ENCODE results near the gene CTAGE9.
"Not testable (repeated sequence)": the region's sequence is repeated elsewhere in the genome, so short reads cannot be mapped to it uniquely, and the experiment has no call there.

CTAGE9 gene

DNA sequence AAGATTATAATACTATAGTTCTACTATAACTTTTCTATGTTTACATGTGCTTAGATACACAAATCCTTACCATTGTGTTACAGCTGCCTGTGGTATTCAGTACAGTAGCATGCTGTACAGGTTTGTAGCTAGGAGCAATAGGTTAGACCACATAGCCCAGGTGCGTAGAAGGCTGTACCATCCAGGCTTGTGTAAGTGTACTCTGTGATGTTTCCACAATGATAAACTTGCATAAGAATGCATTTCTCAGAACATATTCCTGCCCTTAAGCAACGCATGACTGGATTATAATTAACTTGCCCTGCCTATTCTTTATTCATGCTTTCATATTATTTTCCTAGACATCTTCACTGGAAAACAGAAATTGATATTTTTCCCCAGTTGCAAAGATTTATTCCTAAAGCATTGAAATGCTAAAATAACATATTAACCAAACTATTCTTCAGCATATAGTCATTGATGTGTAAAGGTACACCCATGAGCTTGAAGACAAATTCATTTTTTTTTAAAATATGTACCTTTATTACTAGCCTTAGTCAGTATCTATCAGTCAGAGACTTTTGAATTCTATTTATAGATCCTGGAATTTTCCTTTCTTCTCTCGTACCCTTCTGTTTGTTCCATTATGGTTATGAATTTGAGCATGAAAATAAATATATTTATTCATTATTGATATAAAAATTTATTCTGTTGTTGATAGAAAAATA is 7.2 kb upstream of the CTAGE9 start:
- TF ChIP-seq TARDBP (IDR thresholded peaks at IDR 0.05) (no peak), NFRKB (IDR thresholded peaks at IDR 0.05) (no peak), ELF4 (IDR thresholded peaks at IDR 0.05) (no peak), ARNT (IDR thresholded peaks at IDR 0.05) (no peak), SP1 (IDR thresholded peaks at IDR 0.05) (no peak), HDGF (IDR thresholded peaks at IDR 0.05; ENCODE audit: borderline replicate concordance) (no peak), LEF1 (IDR thresholded peaks at IDR 0.05; ENCODE audit: borderline replicate concordance) (no peak), FOXM1 (IDR thresholded peaks at IDR 0.05; ENCODE audit: borderline replicate concordance) (no peak), L3MBTL2 (conservative IDR thresholded peaks at IDR 0.05) (no peak), FOXK2 (IDR thresholded peaks at IDR 0.05) (no peak), SUZ12 (IDR thresholded peaks at IDR 0.05) (no peak), CTBP1 (IDR thresholded peaks at IDR 0.05; ENCODE audit: borderline replicate concordance) (no peak), ZNF384 (IDR thresholded peaks at IDR 0.05) (no peak), BHLHE40 (IDR thresholded peaks at IDR 0.05; ENCODE audit: borderline replicate concordance) (no peak), FOXA1 (IDR thresholded peaks at IDR 0.05) (no peak)
- TF ChIP-seq, protein P1, sequence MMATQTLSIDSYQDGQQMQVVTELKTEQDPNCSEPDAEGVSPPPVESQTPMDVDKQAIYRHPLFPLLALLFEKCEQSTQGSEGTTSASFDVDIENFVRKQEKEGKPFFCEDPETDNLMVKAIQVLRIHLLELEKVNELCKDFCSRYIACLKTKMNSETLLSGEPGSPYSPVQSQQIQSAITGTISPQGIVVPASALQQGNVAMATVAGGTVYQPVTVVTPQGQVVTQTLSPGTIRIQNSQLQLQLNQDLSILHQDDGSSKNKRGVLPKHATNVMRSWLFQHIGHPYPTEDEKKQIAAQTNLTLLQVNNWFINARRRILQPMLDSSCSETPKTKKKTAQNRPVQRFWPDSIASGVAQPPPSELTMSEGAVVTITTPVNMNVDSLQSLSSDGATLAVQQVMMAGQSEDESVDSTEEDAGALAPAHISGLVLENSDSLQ (IDR thresholded peaks at IDR 0.05): no peak
- DNase-seq (ENCODE audit: extremely low spot score): no peak
- ChIA-PET POLR2A (no interaction called here), CTCF (no interaction called here)

- POLR2A ChIA-PET; DNase-seq (ENCODE audit: extremely low spot score); CTCF ChIA-PET: not testable (repeated sequence)
Observed at GRCh38 chr6:131715567-131715966, 4.8 kb upstream of the CTAGE9 start.

DNA sequence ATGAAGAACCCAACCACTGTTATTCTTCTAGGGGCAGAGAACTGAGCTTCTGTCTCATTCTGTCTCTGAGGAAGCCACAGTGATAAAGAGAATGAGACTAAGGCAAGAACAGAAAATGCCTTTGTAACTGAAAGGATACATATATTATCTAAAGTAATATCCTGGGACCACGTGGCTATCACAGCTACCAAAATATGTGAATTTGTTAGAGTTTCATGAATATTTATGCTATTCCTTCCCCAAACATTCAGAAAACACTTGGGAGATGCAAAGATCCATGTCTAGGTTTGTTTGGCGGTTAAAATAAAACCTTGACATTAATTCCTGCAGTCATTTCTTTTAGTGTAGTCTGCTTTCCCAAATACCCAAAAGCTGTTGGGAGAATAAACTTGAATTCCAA is 6.9 kb downstream of the CTAGE9 start:
- DNase-seq (ENCODE audit: extremely low spot score); CTCF ChIA-PET; POLR2A ChIA-PET: not testable (repeated sequence)

- DNase-seq (ENCODE audit: extremely low spot score); POLR2A ChIA-PET; CTCF ChIA-PET: not testable (repeated sequence)
Observed at GRCh38 chr6:131700851-131701250, 10.0 kb downstream of the CTAGE9 start.

- ChIA-PET POLR2A (no interaction called here), CTCF (no interaction called here)
- TF ChIP-seq HDGF (IDR thresholded peaks at IDR 0.05; ENCODE audit: borderline replicate concordance): no peak
- no peak for TF ChIP-seq FOXA1 (IDR thresholded peaks at IDR 0.05)
- no peak for TF ChIP-seq TARDBP (IDR thresholded peaks at IDR 0.05)
- no peak for TF ChIP-seq ARNT (IDR thresholded peaks at IDR 0.05)
- no peak for TF ChIP-seq L3MBTL2 (conservative IDR thresholded peaks at IDR 0.05)
- TF ChIP-seq, protein P1 (IDR thresholded peaks at IDR 0.05): no peak
- no peak for TF ChIP-seq NFRKB (IDR thresholded peaks at IDR 0.05)
- DNase-seq (ENCODE audit: extremely low spot score): no peak
Observed at GRCh38 chr6:131696956-131697355, 13.9 kb downstream of the CTAGE9 start.

GRCh38 chr6:131694832-131695426 is 15.9 kb downstream of the CTAGE9 start:
- ChIA-PET CTCF (interaction anchor here (0.5 to 1.7 kb wide), 16 partner anchors 8 to 565 kb away, joined by 3 to 22 read pairs (median 4); partner anchors contain the start of gene MED23), POLR2A (no interaction called here)
- peak; percentile 82 for DNase-seq (ENCODE audit: extremely low spot score)
- TF ChIP-seq SUZ12 (IDR thresholded peaks at IDR 0.05) (no peak), ELF4 (IDR thresholded peaks at IDR 0.05) (no peak), HDGF (IDR thresholded peaks at IDR 0.05; ENCODE audit: borderline replicate concordance) (no peak), TARDBP (IDR thresholded peaks at IDR 0.05) (no peak)
- TF ChIP-seq, protein P1 (IDR thresholded peaks at IDR 0.05): no peak

GRCh38 chr6:131693384-131693783 is 17.4 kb downstream of the CTAGE9 start:
- ChIA-PET CTCF (no interaction called here), POLR2A (no interaction called here)
- TF ChIP-seq FOXA1 (IDR thresholded peaks at IDR 0.05) (no peak), LEF1 (IDR thresholded peaks at IDR 0.05; ENCODE audit: borderline replicate concordance) (no peak), FOXK2 (IDR thresholded peaks at IDR 0.05) (no peak), L3MBTL2 (conservative IDR thresholded peaks at IDR 0.05) (no peak), TARDBP (IDR thresholded peaks at IDR 0.05) (no peak), ARNT (IDR thresholded peaks at IDR 0.05) (no peak), CTBP1 (IDR thresholded peaks at IDR 0.05; ENCODE audit: borderline replicate concordance) (no peak)
- TF ChIP-seq, protein P1 (IDR thresholded peaks at IDR 0.05): no peak
- no peak for DNase-seq (ENCODE audit: extremely low spot score)
